Immature natural killer cell (primary cell): Measurements from ENCODE around the gene FBL. TPM values are rescaled to one million over a fixed set of nuclear protein-coding genes. Genes with fewer than 3 reads are reported as not detected.
"Not testable (repeated sequence)": the region's sequence is repeated elsewhere in the genome, so short reads cannot be mapped to it uniquely, and the experiment has no call there.

Experiments
- DNase-seq, 3 donors: peaks; one replicate each; pipeline ENCODE4 v3.0.0; 2022; ENCODE audit warnings: mixed read lengths in 1 of 3
- H3K27ac Mint-ChIP-seq, 6 donors: one replicate each; pipeline ENCODE4 v1.8.0; 2020; ENCODE audit warnings: mixed read lengths in 6 of 6, mild to moderate bottlenecking in 5 of 6, inconsistent platforms in 4 of 6, moderate library complexity in 3 of 6
- H3K27me3 Mint-ChIP-seq, 3 donors: one replicate each; pipeline ENCODE4 v1.8.0; 2020 to 2021; ENCODE audit warnings: low read depth in 3 of 3, mild to moderate bottlenecking in 3 of 3, mixed read lengths in 3 of 3, moderate library complexity in 3 of 3, inconsistent platforms in 1 of 3
- H3K36me3 Mint-ChIP-seq, 3 donors: one replicate each; pipeline ENCODE4 v1.8.0; 2020; ENCODE audit warnings: mixed read lengths in 3 of 3, inconsistent platforms in 2 of 3, mild to moderate bottlenecking in 2 of 3
- H3K4me1 Mint-ChIP-seq, 2 donors: one replicate each; pipeline ENCODE4 v1.8.0; 2020; ENCODE audit warnings: inconsistent platforms in 2 of 2, mild to moderate bottlenecking in 2 of 2, mixed read lengths in 2 of 2, moderate library complexity in 1 of 2
- H3K4me3 Mint-ChIP-seq, 5 donors: one replicate each; pipeline ENCODE4 v1.8.0; 2020; ENCODE audit warnings: mild to moderate bottlenecking in 5 of 5, mixed read lengths in 5 of 5, inconsistent platforms in 3 of 5, moderate library complexity in 3 of 5
- H3K9me3 Mint-ChIP-seq, 6 donors: one replicate each; pipeline ENCODE4 v1.8.0; 2020; ENCODE audit warnings: mild to moderate bottlenecking in 6 of 6, mixed read lengths in 6 of 6, inconsistent platforms in 4 of 6, moderate library complexity in 3 of 6
- polyA plus RNA-seq, 3 donors: library from polyadenylated mRNA; unstranded; fragments of 300-500 nt; fragmentation: Illumina TruSeq; gene quantifications; one replicate each; pipeline ENCODE4 v1.2.3, GENCODE V29; 2021

FBL gene
- 100 to 1,000 TPM; 127 to 166 (median 143) TPM for polyA plus RNA-seq

DNA sequence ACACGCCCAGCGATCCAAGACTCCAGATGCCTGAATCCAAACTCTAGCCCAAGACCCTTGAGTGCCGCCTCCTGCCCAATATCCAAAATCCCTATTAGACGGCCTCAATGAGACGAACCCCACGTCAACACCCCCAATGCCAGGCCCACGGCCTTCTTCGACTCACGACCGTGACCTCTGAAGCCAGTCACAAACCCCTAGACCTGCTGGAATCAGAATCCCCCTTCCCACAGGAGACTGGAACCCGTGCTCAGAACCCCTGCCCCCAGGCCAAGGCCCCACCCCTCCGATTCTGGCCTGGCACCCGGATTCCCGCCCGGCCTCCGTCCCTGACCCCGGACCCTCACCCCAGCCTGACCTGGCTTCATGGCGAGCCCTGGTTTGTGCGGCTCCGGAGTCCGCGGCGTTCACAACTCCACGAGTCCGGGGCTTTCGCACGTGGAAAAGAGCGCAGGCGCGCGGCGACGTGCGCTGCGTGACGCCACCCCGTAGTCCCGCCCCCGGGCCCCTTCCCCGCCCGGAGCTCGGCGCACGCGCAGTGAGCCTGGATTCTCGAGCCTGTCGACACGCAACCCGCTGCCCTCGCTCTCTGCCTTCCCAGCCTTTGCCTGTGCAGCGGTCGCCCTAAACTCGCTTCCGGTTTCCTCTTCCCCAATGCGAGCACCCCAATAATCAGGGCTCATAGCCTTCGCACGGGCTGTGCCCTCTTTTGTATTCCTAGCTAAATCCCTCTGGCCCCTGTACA lies at the start of gene FBL:
Gene FBL, minus strand, starts transcription at position 447 of the 745 bp plus-strand sequence. Its CDS starts 79 bp downstream, at position 368.
- Mint-ChIP-seq H3K36me3 (no peaks in the 10 kb centered on the region), H3K27me3 (peaks cover 2 to 5% (median 4%) of the 10 kb centered on the region in 3 donors), H3K4me3 (peak within 1 kb of the TSS; percentile 89 to 94 (median 92)), H3K9me3 (no peaks in the 10 kb centered on the region), H3K4me1 (peaks cover 50 to 52% of the 10 kb centered on the region in 2 donors), H3K27ac (peak within 1 kb of the TSS; percentile 86 to 97 (median 96))
- peak; percentile 95 to 97 (median 96) for DNase-seq

DNA sequence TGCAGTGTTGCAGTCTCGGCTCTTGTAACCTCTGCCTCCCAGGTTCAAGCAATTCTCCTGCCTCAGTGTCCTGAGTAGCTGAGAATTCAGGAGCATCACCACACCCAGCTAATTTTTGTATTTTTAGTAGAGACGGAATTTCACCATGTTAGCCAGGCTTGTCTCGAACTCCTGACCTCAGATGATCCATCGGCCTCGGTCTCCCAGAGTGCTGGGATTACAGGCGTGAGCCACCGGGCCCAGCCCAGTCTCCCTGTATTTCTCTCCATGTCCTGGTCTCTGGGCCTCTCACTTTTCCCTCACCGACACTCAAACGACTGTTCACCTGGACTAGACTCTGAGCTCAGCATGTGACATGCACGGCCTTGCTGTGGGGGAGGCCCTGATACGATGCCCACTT lies 48.9 kb upstream of the FBL start:
- H3K36me3 Mint-ChIP-seq, DNase-seq, H3K9me3 Mint-ChIP-seq, H3K4me3 Mint-ChIP-seq, H3K27me3 Mint-ChIP-seq, H3K4me1 Mint-ChIP-seq: not testable (repeated sequence)
- H3K27ac Mint-ChIP-seq = peak overlapping the region in 1 of 6 donors; percentile 1

DNA sequence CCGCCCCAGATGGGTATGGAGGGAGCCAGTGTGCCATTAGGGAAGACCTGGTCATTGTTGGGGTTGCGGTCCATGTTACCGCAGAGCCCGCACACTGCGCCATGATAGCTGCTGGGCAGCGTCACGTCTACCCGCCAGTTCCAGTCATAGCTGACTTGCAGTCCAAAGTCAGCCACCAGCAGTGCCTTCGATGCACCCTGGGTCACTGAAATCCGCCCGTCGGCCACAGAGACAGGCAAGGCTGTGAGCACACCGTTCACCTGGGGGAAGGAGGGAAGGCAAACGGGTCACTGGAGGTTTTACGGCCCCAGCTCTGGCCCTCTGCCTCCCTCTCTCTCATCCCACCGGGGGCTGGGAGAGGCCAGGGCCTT lies 48.0 kb upstream of the FBL start:
- H3K4me1 Mint-ChIP-seq, H3K27me3 Mint-ChIP-seq, H3K4me3 Mint-ChIP-seq, H3K36me3 Mint-ChIP-seq, DNase-seq, H3K9me3 Mint-ChIP-seq: not testable (repeated sequence)
- H3K27ac Mint-ChIP-seq = peak overlapping the region in 1 of 6 donors; percentile 1

DNA sequence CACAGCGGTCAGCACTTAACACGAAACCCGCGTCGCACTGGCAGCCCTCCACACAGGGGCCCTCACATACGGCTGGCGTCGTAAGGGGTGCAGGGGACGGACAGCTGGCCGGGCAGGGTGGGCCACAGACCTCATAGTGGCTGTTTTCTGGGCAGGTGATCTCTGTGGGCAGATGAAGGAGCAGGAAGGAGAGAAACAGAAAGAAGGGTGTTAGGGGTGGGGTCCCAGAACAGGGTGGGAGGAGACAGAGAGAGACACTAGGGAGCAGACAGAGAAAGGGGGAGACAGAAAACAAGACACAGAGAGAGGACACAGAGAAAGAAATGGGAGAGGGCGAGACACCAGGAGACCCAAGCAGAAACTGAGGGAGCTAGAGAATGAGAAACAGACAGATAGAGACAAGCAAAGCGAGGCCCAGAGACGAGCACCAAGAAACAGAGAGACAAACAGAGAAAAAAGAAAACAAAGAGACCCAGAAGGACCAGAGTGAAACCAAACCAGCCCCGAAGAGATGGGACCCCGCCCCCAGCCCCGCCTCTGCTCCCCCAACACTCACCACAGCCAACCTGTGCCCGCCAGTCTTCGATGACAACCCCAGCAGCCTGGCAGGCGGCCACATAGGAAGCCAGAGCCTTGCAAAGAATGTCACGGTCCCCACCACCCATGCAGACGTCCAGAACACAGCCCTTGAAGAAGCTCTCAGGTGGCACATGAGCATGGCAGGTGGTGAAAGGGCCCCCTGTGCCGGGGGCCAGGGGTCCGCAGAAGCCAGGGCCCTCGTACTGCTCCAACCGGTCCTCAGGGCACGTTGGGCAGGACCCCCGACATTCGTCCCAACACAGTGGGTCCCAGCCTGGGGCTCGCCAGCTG lies 47.4 kb upstream of the FBL start:
- Mint-ChIP-seq H3K27ac (peak overlapping the region in 5 of 6 donors; percentile 0 to 89 (median 23)), H3K4me3 (peak overlapping the region in 4 of 5 donors; percentile 14 to 61 (median 42))
- H3K36me3 Mint-ChIP-seq, H3K4me1 Mint-ChIP-seq, H3K27me3 Mint-ChIP-seq, H3K9me3 Mint-ChIP-seq: not testable (repeated sequence)
- DNase-seq = peak; percentile 9 to 30 (median 20)

DNA sequence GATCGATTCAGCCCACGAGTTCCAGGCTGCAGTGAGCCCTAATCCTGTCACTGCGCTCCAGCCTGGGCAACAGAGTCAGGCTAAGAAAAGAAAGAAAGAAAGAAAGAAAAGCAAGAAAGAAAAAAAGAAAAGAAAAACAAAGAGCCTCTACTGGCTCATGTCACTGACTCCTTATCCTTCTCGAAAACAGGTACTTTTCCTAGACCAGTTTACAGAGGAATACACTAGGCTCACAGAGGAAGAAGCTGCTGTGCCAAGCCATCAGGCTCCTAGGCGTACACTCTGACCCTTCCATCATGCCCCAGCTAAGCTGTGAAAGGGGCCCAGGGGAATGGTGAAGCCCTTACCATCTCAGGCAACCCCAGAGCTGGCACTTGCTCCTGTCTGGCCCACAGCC lies 46.3 kb upstream of the FBL start:
- H3K9me3 Mint-ChIP-seq, H3K36me3 Mint-ChIP-seq, DNase-seq, H3K27me3 Mint-ChIP-seq, H3K4me1 Mint-ChIP-seq: not testable (repeated sequence)
- Mint-ChIP-seq H3K27ac (peak overlapping the region in 2 of 6 donors; percentile 4 to 20), H3K4me3 (peak overlapping the region in 1 of 5 donors; percentile 11)

DNA sequence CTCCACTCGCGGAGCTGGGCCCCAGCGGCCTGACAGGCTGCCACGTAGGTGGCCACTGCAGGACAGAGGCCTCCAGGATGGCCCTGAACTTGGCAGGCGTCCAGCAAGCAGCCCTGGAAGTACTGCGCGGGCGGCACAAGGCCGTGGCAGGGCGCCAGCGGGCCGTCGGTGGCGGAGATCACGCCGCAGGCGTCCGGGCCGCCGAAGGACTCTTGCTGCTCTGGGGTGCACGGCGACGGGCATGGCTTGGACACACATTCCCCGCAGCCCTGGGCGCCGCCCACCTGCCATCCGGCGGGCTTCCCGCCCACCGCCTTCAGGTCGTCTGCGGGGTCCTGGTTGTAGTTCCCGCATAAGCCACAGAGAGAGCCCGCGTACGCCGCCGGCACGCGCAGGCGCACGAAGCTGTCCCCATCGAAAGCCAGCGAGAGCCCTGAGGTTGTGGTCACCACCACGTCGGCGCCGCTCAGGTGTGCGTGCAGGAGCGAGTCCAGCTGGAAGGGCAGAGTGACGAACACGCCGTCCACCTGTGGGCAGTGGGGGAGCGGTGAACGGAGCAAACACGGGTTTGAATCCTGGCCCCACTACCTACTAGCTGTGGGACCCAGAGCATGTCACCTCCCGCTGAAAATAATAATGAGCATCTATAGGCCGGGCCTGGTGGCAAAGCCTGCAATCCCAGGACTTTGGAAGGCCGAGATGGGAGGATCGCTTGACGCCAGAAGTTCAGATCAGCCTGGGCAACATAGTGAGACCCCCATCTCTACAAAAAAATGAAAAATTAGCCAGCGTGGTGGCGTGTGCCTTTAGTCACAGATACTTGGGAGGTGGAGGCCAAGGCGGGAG lies 45.7 kb upstream of the FBL start:
- Mint-ChIP-seq H3K4me3 (peak overlapping the region in 3 of 5 donors; percentile 11 to 46 (median 34)), H3K27ac (peak overlapping the region in 2 of 6 donors; percentile 4 to 20)
- not testable (repeated sequence) for H3K36me3 Mint-ChIP-seq, H3K27me3 Mint-ChIP-seq, H3K9me3 Mint-ChIP-seq, H3K4me1 Mint-ChIP-seq
- peak in 1 of 3 donors; percentile 7 for DNase-seq

DNA sequence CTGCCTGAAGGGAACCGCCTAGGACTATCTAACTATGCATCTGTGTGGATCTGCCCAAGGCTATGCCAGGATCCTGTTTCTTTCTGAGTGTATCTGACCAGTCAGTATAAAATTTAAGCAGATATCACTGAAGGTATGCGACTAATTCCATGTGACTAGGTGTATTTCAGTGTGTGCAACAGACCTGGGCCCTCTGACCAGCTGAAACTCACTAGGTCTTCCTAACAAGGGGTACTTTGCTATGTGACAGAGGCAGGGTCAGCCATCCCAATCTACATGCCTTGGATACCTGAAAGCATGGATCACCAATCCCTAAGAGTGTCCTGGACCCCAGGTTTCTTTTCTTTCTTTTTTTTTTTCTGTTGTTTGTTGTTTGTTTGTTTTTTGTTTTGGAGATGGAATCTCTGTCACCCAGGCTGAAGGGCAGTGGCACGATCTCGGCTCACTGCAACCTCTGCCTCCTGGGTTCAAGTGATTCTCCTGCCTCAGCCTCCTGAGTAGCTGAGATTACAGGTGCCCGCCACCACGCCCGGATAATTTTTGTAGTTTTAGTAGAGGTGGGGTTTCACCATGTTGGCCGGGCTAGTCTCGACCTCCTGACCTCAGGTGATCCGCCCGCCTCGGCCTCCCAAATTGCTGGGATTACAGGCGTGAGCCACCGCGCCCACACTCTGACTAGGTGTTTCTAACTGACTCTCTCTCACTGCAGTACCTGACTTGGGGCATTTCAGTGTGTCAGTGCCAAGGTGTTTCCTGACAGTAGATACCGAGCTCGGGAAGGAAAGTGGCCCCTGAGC lies 44.8 kb upstream of the FBL start:
- Mint-ChIP-seq H3K27ac (peak overlapping the region in 1 of 6 donors; percentile 37), H3K27me3 (peaks cover 0 to 5% (median 0%) of the 10 kb centered on the region in 3 donors), H3K9me3 (no peaks in the 10 kb centered on the region), H3K4me1 (peaks cover 6 to 8% of the 10 kb centered on the region in 2 donors), H3K4me3 (peak overlapping the region in 1 of 5 donors; percentile 19), H3K36me3 (peaks cover 0 to 4% (median 0%) of the 10 kb centered on the region in 3 donors)
- DNase-seq = no peak

DNA sequence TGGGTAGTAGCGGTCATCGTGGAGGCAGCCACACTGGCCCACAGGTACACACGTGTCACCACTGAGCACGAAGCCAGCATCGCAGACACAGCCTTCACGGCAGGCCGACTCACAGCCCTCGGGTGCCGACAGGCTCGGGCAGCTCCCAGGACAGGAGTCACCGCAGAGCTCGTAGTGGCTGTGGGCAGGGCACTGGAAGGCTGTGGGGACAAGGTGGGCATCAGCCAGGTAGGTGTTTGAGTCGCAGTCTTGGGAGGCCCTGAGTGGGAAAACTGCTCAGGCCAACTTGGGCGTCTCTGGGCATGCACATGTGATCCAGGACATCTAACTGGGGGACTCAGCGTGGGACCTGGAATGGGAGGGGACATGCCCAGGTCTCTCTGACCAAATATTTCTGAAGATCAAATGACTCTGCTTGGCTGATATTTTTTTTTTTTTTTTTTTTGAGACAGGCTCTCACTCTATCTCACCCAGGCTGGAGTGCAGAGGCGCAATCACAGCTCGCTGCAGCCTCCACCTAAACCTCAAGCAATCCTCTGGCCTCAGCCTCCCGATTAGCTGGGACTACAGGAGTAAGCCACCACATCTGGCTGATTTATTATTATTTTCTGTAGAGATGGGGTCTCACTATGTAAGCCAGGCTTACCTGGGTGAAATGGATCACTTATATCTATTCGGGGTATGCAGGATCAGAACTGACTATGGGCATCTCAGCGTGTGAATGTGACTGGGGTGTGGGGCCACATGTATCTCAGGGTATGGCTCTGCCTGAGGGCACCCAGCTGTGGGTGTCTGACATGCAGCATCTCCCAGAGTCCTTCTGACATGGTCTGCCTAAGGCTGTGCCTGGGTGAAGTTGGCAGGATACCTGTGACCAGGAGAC lies 43.9 kb upstream of the FBL start:
- H3K9me3 Mint-ChIP-seq, H3K36me3 Mint-ChIP-seq, H3K4me1 Mint-ChIP-seq, H3K4me3 Mint-ChIP-seq, DNase-seq, H3K27ac Mint-ChIP-seq, H3K27me3 Mint-ChIP-seq: not testable (repeated sequence)

DNA sequence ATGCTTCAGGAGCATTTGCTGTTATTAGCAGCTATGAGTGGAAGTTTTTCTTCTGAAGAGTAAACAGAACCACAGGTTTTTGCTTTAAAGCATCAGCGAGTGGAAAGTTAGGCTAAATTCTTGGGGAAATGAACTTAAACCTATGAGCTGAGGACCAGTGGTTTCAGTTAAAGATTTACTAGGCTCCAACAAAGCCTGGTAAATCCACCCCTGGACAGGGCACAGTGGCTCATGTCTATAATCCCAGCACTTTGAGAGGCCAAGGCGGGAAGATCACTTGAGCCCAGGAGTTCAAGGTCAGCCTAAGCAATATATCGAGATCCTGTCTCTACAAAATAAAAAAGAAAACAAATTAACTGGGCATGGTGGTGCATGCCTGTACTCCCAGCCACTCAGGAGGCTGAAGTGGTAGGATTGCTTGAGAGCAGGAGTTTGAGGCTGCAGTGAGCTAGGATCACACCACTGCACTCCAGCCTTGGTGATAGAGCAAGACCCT lies 41.3 kb upstream of the FBL start:
- H3K27me3 Mint-ChIP-seq, DNase-seq, H3K4me1 Mint-ChIP-seq, H3K36me3 Mint-ChIP-seq, H3K4me3 Mint-ChIP-seq, H3K9me3 Mint-ChIP-seq, H3K27ac Mint-ChIP-seq: not testable (repeated sequence)

DNA sequence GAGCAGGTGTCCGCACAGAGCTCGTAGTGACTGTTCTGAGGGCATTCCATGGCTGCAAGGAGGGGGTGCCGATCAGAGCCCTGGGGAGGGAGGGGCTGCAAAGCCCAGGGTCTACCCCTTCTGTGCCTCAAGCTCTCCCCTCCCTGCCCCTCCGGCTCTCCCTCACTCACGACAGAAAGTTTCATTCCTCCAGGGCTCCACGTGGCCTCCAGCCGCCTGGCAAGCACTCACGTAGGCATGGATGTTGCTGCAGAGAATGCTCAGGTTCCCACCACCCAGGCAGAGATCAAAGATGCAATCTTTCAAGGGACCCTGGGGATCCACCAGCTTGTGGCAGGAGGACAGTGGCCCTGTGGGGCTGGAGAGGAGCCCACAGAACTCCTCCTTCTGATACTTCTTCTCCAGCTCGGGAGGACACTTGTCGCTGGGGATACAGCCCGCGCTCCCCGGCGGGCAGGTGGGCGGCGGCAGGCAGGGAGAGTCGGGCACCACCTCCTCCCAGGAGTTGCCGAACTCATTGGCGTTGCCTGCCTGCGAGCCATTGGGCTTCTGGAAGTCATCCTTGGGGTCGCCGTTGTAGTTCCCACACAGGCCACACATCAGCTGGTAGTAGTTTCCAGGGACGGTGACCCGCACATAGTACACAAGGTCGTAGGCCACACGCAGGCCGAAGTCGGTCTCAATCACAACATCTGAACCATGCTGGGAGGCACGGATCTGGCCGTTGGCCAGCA lies 39.8 kb upstream of the FBL start:
- H3K27me3 Mint-ChIP-seq, H3K9me3 Mint-ChIP-seq, H3K27ac Mint-ChIP-seq, H3K36me3 Mint-ChIP-seq, DNase-seq, H3K4me1 Mint-ChIP-seq, H3K4me3 Mint-ChIP-seq: not testable (repeated sequence)

DNA sequence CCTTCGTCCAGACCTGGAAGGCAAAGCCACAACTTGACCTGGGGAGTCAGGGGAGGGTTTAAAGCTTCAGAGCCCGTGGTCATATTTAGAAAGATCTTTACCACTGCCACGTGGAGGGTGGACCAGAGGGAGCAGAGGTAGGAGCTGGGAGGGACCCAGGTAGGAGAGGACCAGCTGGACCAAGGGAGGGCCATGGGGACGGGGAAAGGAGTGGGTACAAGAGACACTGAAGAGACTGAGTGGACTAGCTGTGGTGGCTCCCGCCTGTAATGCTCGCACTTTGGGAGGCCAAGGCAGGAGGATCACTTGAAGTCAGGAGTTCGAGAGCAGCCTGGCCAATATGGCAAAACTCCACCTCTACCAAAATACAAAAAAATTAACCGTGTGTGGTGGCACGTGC lies 38.5 kb upstream of the FBL start:
- not testable (repeated sequence) for H3K4me3 Mint-ChIP-seq, H3K36me3 Mint-ChIP-seq, H3K9me3 Mint-ChIP-seq, H3K4me1 Mint-ChIP-seq, H3K27ac Mint-ChIP-seq, H3K27me3 Mint-ChIP-seq, DNase-seq

DNA sequence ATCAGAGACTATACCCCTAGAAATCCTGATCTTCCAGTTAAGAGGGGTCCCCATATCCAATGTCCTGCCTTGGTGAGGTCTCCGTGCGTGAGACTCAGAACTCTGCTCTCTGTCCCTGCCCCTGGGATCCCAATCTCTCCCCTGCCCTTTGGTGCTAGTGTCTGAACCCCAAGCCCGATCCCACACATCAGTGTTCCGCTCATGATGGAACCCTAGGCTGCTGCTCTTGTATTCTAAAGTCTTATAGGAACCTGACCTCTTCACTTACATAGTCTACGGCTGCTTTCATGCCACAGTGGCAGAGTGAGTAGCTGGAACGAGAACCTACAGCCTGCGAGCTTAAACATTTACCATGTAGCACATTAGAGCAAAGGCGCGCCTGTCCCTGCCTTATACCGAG lies 36.5 kb upstream of the FBL start:
- not testable (repeated sequence) for H3K27me3 Mint-ChIP-seq, H3K9me3 Mint-ChIP-seq, DNase-seq, H3K4me1 Mint-ChIP-seq, H3K36me3 Mint-ChIP-seq, H3K4me3 Mint-ChIP-seq, H3K27ac Mint-ChIP-seq
